IPS-18a (cell line): ENCODE results near the gene KCNQ1.

Experiments
- H3K27ac ChIP-seq: one replicate; pipeline ENCODE4 v1.5.1; 2013; ENCODE audit warnings: low read length
- H3K27me3 ChIP-seq: one replicate; pipeline ENCODE4 v1.6.1; 2013; ENCODE audit warnings: mild to moderate bottlenecking, low read length; ENCODE audit not compliant: control insufficient read depth, insufficient read depth
- H3K36me3 ChIP-seq: one replicate; pipeline ENCODE4 v1.6.1; 2013; ENCODE audit warnings: low read depth, low read length; ENCODE audit not compliant: control insufficient read depth
- H3K4me1 ChIP-seq: one replicate; pipeline ENCODE4 v1.6.1; 2013; ENCODE audit warnings: low read depth, low read length; ENCODE audit not compliant: control insufficient read depth
- H3K4me3 ChIP-seq: one replicate; pipeline ENCODE4 v1.5.1; 2013; ENCODE audit warnings: low read length
- H3K9ac ChIP-seq: one replicate; pipeline ENCODE4 v1.6.1; 2013; ENCODE audit warnings: mild to moderate bottlenecking, low read length, moderate library complexity
- H3K9me3 ChIP-seq: one replicate; pipeline ENCODE4 v1.6.1; 2013; ENCODE audit warnings: low read depth, low read length; ENCODE audit not compliant: control insufficient read depth

KCNQ1 gene

GRCh38 chr11:2684581-2684980 is 239.8 kb downstream of the KCNQ1 start:
- Histone ChIP-seq H3K4me1 (peaks cover 31% of the 10 kb centered on the region), H3K4me3 (no peak overlapping the region), H3K9ac (no peak overlapping the region), H3K27me3 (no peaks in the 10 kb centered on the region), H3K9me3 (no peaks in the 10 kb centered on the region), H3K27ac (no peak overlapping the region), H3K36me3 (no peaks in the 10 kb centered on the region)

- Histone ChIP-seq H3K9ac (no peak overlapping the region), H3K27ac (no peak overlapping the region), H3K36me3 (no peaks in the 10 kb centered on the region), H3K4me1 (peaks cover 35% of the 10 kb centered on the region), H3K9me3 (no peaks in the 10 kb centered on the region), H3K4me3 (no peak overlapping the region), H3K27me3 (no peaks in the 10 kb centered on the region)
Observed at GRCh38 chr11:2685051-2685450, 240.2 kb downstream of the KCNQ1 start.

GRCh38 chr11:2685566-2686359 is 241.0 kb downstream of the KCNQ1 start:
- Histone ChIP-seq H3K27ac (no peak overlapping the region), H3K4me1 (peaks cover 40% of the 10 kb centered on the region), H3K9me3 (no peaks in the 10 kb centered on the region), H3K4me3 (no peak overlapping the region), H3K9ac (no peak overlapping the region), H3K36me3 (no peaks in the 10 kb centered on the region), H3K27me3 (no peaks in the 10 kb centered on the region)

DNA sequence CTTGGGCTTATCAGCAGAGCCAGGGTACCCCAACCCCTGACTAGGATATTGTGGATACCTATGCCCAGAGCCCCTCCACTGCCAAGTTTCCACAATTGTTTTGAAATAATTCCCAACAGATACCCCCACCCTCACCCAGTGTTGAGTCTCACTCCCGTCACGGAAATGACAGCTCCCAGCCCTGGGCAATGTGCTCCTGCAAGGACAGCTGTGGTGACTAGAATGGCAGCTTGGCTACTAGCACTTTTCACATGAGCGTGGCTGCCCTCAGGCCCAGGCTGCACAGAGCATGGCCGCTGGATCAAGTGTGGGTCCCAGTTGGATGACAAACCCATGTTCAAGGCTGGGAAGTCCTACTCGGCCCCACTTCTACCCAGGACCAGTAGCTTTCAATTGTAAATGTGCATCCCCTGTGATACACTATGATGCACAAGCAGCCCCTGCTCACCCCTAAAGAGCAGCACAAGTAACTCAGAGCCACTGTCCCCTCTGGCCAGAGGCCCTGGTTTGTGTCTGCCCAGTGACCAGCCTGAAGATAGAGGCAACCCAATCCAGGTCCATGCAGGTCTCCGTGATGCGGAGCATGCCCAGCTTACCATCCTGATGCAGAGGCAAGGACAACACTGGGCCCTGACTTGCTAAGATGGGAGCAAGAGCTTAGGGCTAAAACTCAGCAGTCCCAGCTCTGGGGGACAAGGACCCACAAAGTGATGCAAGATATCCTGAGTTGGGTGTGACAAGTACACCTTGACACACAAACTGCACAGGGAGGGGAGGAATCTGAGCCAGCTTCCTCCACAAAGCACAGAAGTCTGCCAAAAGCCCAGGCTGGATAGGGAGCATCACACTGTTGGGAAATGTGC is 241.8 kb downstream of the KCNQ1 start:
- H3K9me3 ChIP-seq = no peaks in the 10 kb centered on the region
- no peaks in the 10 kb centered on the region for H3K36me3 ChIP-seq
- peaks cover 49% of the 10 kb centered on the region for H3K4me1 ChIP-seq
- H3K4me3 ChIP-seq = no peak overlapping the region
- no peak overlapping the region for H3K27ac ChIP-seq
- H3K9ac ChIP-seq = no peak overlapping the region
- no peaks in the 10 kb centered on the region for H3K27me3 ChIP-seq

GRCh38 chr11:2687223-2687530 is 242.4 kb downstream of the KCNQ1 start:
- no peaks in the 10 kb centered on the region for H3K36me3 ChIP-seq

DNA sequence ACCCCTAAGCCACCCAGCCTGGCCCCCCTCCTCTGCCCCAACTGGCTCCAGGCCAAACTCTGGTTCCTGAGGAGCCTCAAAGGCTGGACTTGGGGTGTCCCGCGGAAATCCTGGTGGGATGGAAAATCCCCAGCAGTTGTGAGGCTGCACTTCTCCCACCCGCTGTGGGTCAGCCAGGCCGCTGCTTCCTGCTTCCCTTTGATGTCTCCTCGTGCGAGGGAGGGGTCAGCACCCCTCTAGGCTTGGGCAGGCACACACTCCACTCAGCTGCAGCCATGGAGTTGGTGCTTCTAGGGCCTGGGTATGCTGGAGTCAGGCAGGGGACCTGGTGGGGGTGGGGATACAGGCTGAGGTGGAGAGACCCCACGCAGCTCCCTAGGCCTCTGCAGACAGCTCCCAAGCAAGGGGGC is 243.0 kb downstream of the KCNQ1 start:
- Histone ChIP-seq H3K4me1 (peaks cover 59% of the 10 kb centered on the region), H3K27me3 (no peaks in the 10 kb centered on the region), H3K9ac (no peak overlapping the region), H3K27ac (no peak overlapping the region), H3K36me3 (no peaks in the 10 kb centered on the region), H3K9me3 (no peaks in the 10 kb centered on the region), H3K4me3 (no peak overlapping the region)

More at GRCh38 chr11:2687223-2687530, 242.4 kb downstream of the KCNQ1 start:
- Histone ChIP-seq H3K27me3 (no peaks in the 10 kb centered on the region), H3K4me3 (no peak overlapping the region), H3K27ac (no peak overlapping the region), H3K4me1 (peaks cover 54% of the 10 kb centered on the region), H3K9me3 (no peaks in the 10 kb centered on the region), H3K9ac (no peak overlapping the region)

- no peaks in the 10 kb centered on the region for H3K36me3 ChIP-seq
- no peaks in the 10 kb centered on the region for H3K9me3 ChIP-seq
- H3K27me3 ChIP-seq = no peaks in the 10 kb centered on the region
- H3K4me1 ChIP-seq = peaks cover 58% of the 10 kb centered on the region
- no peak overlapping the region for H3K4me3 ChIP-seq
- H3K27ac ChIP-seq = no peak overlapping the region
- H3K9ac ChIP-seq = no peak overlapping the region
Observed at GRCh38 chr11:2688381-2689231, 243.8 kb downstream of the KCNQ1 start.

GRCh38 chr11:2689651-2690575 is 245.1 kb downstream of the KCNQ1 start:
- Histone ChIP-seq H3K27ac (no peak overlapping the region), H3K9ac (no peak overlapping the region), H3K36me3 (no peaks in the 10 kb centered on the region)

GRCh38 chr11:2690596-2691354 is 246.0 kb downstream of the KCNQ1 start:
- H3K9ac ChIP-seq = no peak overlapping the region
- H3K27me3 ChIP-seq = no peaks in the 10 kb centered on the region
- no peaks in the 10 kb centered on the region for H3K36me3 ChIP-seq
- no peak overlapping the region for H3K27ac ChIP-seq
- no peak overlapping the region for H3K4me3 ChIP-seq
- no peaks in the 10 kb centered on the region for H3K9me3 ChIP-seq
- H3K4me1 ChIP-seq = peaks cover 79% of the 10 kb centered on the region

More at GRCh38 chr11:2689651-2690575, 245.1 kb downstream of the KCNQ1 start:
- no peaks in the 10 kb centered on the region for H3K9me3 ChIP-seq
- H3K4me1 ChIP-seq = peaks cover 71% of the 10 kb centered on the region
- no peak overlapping the region for H3K4me3 ChIP-seq
- no peaks in the 10 kb centered on the region for H3K27me3 ChIP-seq

GRCh38 chr11:2691355-2691761 is 246.6 kb downstream of the KCNQ1 start:
- no peaks in the 10 kb centered on the region for H3K9me3 ChIP-seq
- no peaks in the 10 kb centered on the region for H3K27me3 ChIP-seq
- H3K27ac ChIP-seq = no peak overlapping the region
- peaks cover 85% of the 10 kb centered on the region for H3K4me1 ChIP-seq
- no peak overlapping the region for H3K4me3 ChIP-seq
- H3K36me3 ChIP-seq = no peaks in the 10 kb centered on the region
- no peak overlapping the region for H3K9ac ChIP-seq
